ENCODE results near the gene FCHO1.

The FCHO1 gene

GRCh38 chr19:17802137-17802858 is 51.0 kb downstream of the FCHO1 start:
- Histone ChIP-seq H3K36me3 (ENCODE audit: insufficient read depth, low read depth, low read length) (no peaks in the 10 kb centered on the region), H3K4me1 (ENCODE audit: insufficient read depth, low read length) (no peaks in the 10 kb centered on the region), H3K4me3 (ENCODE audit: low read length) (no peak overlapping the region), H3K9ac (ENCODE audit: low read depth, low read length) (no peak overlapping the region), H3K27ac (ENCODE audit: low read length) (no peak overlapping the region), H3K27me3 (ENCODE audit: insufficient read depth, low read length) (peaks cover 5% of the 10 kb centered on the region; the same call in 1 of the 2 replicates), H3K9me3 (ENCODE audit: insufficient read depth, low read depth, low read length) (no peaks in the 10 kb centered on the region)

DNA sequence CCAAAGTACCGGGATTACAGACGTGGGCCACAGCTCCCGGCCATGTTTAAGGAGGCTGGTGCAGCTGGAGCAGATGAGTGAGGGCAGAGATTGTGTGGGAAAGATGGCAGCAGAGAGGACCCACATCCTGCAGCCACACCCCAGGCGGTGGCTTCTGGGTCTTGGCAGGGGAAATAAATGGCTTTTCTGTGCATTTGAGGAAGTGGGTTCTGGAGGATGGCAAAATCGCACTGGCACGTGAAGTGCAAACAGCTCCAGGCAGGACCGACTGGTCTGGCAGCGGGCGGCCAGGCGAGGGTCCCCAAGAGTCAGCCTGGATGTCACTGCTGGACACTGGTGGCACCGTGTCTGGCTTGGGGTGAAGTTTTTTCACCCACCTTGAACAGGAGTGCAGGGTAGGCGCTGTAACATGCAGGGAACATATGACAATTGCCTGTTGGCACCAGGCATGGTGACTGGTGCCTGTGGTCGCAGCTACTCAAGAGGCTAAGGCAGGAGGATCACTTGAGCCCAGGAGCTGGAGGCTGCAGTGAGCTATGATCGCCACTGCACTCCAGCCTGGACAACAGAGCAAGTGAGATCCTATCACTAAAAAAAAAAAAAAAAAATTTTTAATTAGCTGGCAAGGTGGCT is 52.1 kb downstream of the FCHO1 start:
- Histone ChIP-seq H3K4me3 (ENCODE audit: low read length) (no peak overlapping the region), H3K9me3 (ENCODE audit: insufficient read depth, low read depth, low read length) (no peaks in the 10 kb centered on the region), H3K27ac (ENCODE audit: low read length) (no peak overlapping the region), H3K27me3 (ENCODE audit: insufficient read depth, low read length) (no peaks in the 10 kb centered on the region), H3K36me3 (ENCODE audit: insufficient read depth, low read depth, low read length) (no peaks in the 10 kb centered on the region), H3K4me1 (ENCODE audit: insufficient read depth, low read length) (no peaks in the 10 kb centered on the region), H3K9ac (ENCODE audit: low read depth, low read length) (no peak overlapping the region)

DNA sequence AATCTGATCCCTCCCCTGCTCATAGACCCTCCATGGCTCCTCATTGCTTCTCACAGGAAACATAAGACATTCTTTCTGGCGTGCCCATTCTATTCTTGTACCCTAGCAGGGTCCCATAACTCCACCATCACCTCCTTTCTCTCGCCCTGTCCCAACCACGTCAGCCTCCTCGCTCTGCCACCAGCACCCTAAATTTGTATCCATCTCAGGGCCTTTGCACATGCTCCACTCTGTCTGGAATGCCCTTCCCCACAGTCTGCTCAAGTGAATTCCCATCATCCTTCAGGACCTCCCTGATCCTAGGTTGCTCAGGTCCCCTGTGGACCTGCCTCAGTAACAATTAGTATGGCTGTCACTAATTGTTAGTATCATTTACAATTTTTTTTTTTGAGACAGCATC is 54.1 kb downstream of the FCHO1 start:
- no peaks in the 10 kb centered on the region for H3K4me1 ChIP-seq (ENCODE audit: insufficient read depth, low read length)
- no peak overlapping the region for H3K9ac ChIP-seq (ENCODE audit: low read depth, low read length)
- H3K27ac ChIP-seq (ENCODE audit: low read length), result no peak overlapping the region
- no peaks in the 10 kb centered on the region for H3K27me3 ChIP-seq (ENCODE audit: insufficient read depth, low read length)
- no peaks in the 10 kb centered on the region for H3K36me3 ChIP-seq (ENCODE audit: insufficient read depth, low read depth, low read length)
- no peak overlapping the region for H3K4me3 ChIP-seq (ENCODE audit: low read length)
- H3K9me3 ChIP-seq (ENCODE audit: insufficient read depth, low read depth, low read length), result no peaks in the 10 kb centered on the region

GRCh38 chr19:17806945-17807344 is 55.7 kb downstream of the FCHO1 start:
- no peaks in the 10 kb centered on the region for H3K9me3 ChIP-seq (ENCODE audit: insufficient read depth, low read depth, low read length)
- H3K27me3 ChIP-seq (ENCODE audit: insufficient read depth, low read length), result no peaks in the 10 kb centered on the region
- H3K36me3 ChIP-seq (ENCODE audit: insufficient read depth, low read depth, low read length), result no peaks in the 10 kb centered on the region
- H3K4me3 ChIP-seq (ENCODE audit: low read length), result no peak overlapping the region
- no peak overlapping the region for H3K27ac ChIP-seq (ENCODE audit: low read length)
- no peaks in the 10 kb centered on the region for H3K4me1 ChIP-seq (ENCODE audit: insufficient read depth, low read length)
- H3K9ac ChIP-seq (ENCODE audit: low read depth, low read length), result no peak overlapping the region

GRCh38 chr19:17807731-17808316 is 56.5 kb downstream of the FCHO1 start:
- no peak overlapping the region for H3K9ac ChIP-seq (ENCODE audit: low read depth, low read length)
- no peak overlapping the region for H3K4me3 ChIP-seq (ENCODE audit: low read length)
- no peak overlapping the region for H3K27ac ChIP-seq (ENCODE audit: low read length)
- no peaks in the 10 kb centered on the region for H3K4me1 ChIP-seq (ENCODE audit: insufficient read depth, low read length)
- H3K36me3 ChIP-seq (ENCODE audit: insufficient read depth, low read depth, low read length), result no peaks in the 10 kb centered on the region
- H3K9me3 ChIP-seq (ENCODE audit: insufficient read depth, low read depth, low read length), result no peaks in the 10 kb centered on the region
- H3K27me3 ChIP-seq (ENCODE audit: insufficient read depth, low read length), result no peaks in the 10 kb centered on the region

DNA sequence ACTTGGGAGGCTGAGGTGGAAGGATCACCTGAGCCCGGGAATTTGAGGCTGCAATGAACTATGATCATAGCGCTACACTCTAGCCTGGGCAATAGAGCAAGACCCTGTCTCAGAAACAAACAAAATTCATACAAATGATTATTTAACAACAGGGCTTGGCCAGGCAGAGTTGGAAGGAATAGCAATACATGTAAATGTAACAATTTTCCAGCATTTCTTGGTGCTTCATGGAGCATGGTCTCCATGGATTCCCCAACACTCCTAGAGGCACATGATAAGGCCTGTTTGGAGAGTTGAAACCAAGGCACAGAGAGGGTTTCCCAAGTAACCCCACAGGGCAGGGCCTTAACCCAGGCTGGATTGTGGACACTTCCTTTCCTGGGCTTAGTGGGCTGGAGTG is 59.8 kb downstream of the FCHO1 start:
- Histone ChIP-seq H3K27me3 (ENCODE audit: insufficient read depth, low read length) (no peaks in the 10 kb centered on the region), H3K9ac (ENCODE audit: low read depth, low read length) (no peak overlapping the region), H3K4me3 (ENCODE audit: low read length) (no peak overlapping the region), H3K4me1 (ENCODE audit: insufficient read depth, low read length) (no peaks in the 10 kb centered on the region), H3K9me3 (ENCODE audit: insufficient read depth, low read depth, low read length) (no peaks in the 10 kb centered on the region), H3K36me3 (ENCODE audit: insufficient read depth, low read depth, low read length) (no peaks in the 10 kb centered on the region), H3K27ac (ENCODE audit: low read length) (no peak overlapping the region)

DNA sequence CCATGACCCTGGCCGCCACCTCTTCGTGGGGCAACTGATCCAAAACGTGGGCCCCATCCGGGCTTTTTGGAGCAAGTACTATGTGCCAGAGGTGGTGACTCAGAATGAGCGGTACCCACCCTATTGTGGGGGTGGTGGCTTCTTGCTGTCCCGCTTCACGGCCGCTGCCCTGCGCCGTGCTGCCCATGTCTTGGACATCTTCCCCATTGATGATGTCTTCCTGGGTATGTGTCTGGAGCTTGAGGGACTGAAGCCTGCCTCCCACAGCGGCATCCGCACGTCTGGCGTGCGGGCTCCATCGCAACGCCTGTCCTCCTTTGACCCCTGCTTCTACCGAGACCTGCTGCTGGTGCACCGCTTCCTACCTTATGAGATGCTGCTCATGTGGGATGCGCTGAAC is 60.4 kb downstream of the FCHO1 start:
- Histone ChIP-seq H3K4me1 (ENCODE audit: insufficient read depth, low read length) (no peaks in the 10 kb centered on the region), H3K9me3 (ENCODE audit: insufficient read depth, low read depth, low read length) (no peaks in the 10 kb centered on the region), H3K36me3 (ENCODE audit: insufficient read depth, low read depth, low read length) (no peaks in the 10 kb centered on the region), H3K27me3 (ENCODE audit: insufficient read depth, low read length) (no peaks in the 10 kb centered on the region), H3K27ac (ENCODE audit: low read length) (no peak overlapping the region), H3K4me3 (ENCODE audit: low read length) (no peak overlapping the region), H3K9ac (ENCODE audit: low read depth, low read length) (no peak overlapping the region)

GRCh38 chr19:17812099-17812498 is 60.8 kb downstream of the FCHO1 start:
- no peaks in the 10 kb centered on the region for H3K4me1 ChIP-seq (ENCODE audit: insufficient read depth, low read length)
- H3K9ac ChIP-seq (ENCODE audit: low read depth, low read length), result no peak overlapping the region
- H3K27me3 ChIP-seq (ENCODE audit: insufficient read depth, low read length), result no peaks in the 10 kb centered on the region
- H3K36me3 ChIP-seq (ENCODE audit: insufficient read depth, low read depth, low read length), result no peaks in the 10 kb centered on the region
- H3K27ac ChIP-seq (ENCODE audit: low read length), result no peak overlapping the region
- no peaks in the 10 kb centered on the region for H3K9me3 ChIP-seq (ENCODE audit: insufficient read depth, low read depth, low read length)
- H3K4me3 ChIP-seq (ENCODE audit: low read length), result no peak overlapping the region

DNA sequence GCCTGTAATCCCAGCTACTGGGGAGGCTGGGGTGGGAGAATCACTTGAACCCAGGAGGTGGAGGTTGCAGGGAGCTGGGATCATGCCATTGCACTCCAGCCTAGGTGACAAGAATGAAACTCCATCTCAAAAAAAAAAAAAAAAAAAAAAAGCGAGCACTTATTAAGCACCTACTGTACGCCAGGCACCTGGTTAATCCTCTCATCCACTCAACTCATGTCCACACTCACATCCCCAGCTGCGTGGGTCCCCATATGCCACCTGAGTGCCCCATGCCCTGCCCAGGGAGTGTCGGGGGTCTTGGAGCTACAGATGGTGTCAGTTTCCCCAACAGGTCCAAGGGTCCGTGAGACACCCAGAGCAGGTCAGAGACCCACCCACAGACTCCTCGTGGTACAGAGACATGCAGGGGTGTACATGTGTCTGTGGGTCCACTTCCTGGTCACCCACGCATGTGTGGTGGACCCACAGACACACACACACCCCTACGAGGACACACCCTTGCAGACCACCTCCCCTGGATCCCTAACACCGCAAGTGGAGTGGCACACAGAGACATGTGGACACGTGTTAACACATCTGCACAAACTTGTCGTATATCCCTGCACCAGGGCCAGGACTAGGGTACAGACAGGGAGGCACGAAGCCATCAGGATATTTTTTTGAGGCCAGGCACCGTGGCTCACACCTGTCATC is 66.5 kb downstream of the FCHO1 start:
- H3K9ac ChIP-seq (ENCODE audit: low read depth, low read length), result no peak overlapping the region
- H3K9me3 ChIP-seq (ENCODE audit: insufficient read depth, low read depth, low read length), result no peaks in the 10 kb centered on the region
- no peak overlapping the region for H3K4me3 ChIP-seq (ENCODE audit: low read length)
- no peaks in the 10 kb centered on the region for H3K4me1 ChIP-seq (ENCODE audit: insufficient read depth, low read length)
- no peak overlapping the region for H3K27ac ChIP-seq (ENCODE audit: low read length)
- no peaks in the 10 kb centered on the region for H3K36me3 ChIP-seq (ENCODE audit: insufficient read depth, low read depth, low read length)
- no peaks in the 10 kb centered on the region for H3K27me3 ChIP-seq (ENCODE audit: insufficient read depth, low read length)

GRCh38 chr19:17821190-17821589 is 69.9 kb downstream of the FCHO1 start, which contains the start of gene INSL3:
Gene INSL3 (minus strand): TSS chr19:17821519. CDS start chr19:17821506, 13 bp downstream.
- Histone ChIP-seq H3K4me1 (ENCODE audit: insufficient read depth, low read length) (no peaks in the 10 kb centered on the region), H3K27ac (ENCODE audit: low read length) (no peak within 1 kb of the TSS), H3K27me3 (ENCODE audit: insufficient read depth, low read length) (no peaks in the 10 kb centered on the region), H3K9me3 (ENCODE audit: insufficient read depth, low read depth, low read length) (no peaks in the 10 kb centered on the region), H3K36me3 (ENCODE audit: insufficient read depth, low read depth, low read length) (no peaks in the 10 kb centered on the region), H3K4me3 (ENCODE audit: low read length) (no peak within 1 kb of the TSS), H3K9ac (ENCODE audit: low read depth, low read length) (no peak within 1 kb of the TSS)

- no peak overlapping the region for H3K4me3 ChIP-seq (ENCODE audit: low read length)
- H3K4me1 ChIP-seq (ENCODE audit: insufficient read depth, low read length), result no peaks in the 10 kb centered on the region
- H3K9ac ChIP-seq (ENCODE audit: low read depth, low read length), result no peak overlapping the region
- H3K27me3 ChIP-seq (ENCODE audit: insufficient read depth, low read length), result no peaks in the 10 kb centered on the region
- no peaks in the 10 kb centered on the region for H3K36me3 ChIP-seq (ENCODE audit: insufficient read depth, low read depth, low read length)
- no peaks in the 10 kb centered on the region for H3K9me3 ChIP-seq (ENCODE audit: insufficient read depth, low read depth, low read length)
- H3K27ac ChIP-seq (ENCODE audit: low read length), result no peak overlapping the region
Measured at GRCh38 chr19:17824339-17824738, 73.1 kb downstream of the FCHO1 start.
